DMS114 treated with DMSO at 0.1 percent for 48 hours (cell line): ENCODE measurements around the gene PRR23E.

Source experiments
- DNase-seq: peaks from one replicate; lab custom pipeline; 2025; ENCODE audit not compliant: unreplicated experiment; lab: John Stamatoyannopoulos, UW

Gene PRR23E

DNA sequence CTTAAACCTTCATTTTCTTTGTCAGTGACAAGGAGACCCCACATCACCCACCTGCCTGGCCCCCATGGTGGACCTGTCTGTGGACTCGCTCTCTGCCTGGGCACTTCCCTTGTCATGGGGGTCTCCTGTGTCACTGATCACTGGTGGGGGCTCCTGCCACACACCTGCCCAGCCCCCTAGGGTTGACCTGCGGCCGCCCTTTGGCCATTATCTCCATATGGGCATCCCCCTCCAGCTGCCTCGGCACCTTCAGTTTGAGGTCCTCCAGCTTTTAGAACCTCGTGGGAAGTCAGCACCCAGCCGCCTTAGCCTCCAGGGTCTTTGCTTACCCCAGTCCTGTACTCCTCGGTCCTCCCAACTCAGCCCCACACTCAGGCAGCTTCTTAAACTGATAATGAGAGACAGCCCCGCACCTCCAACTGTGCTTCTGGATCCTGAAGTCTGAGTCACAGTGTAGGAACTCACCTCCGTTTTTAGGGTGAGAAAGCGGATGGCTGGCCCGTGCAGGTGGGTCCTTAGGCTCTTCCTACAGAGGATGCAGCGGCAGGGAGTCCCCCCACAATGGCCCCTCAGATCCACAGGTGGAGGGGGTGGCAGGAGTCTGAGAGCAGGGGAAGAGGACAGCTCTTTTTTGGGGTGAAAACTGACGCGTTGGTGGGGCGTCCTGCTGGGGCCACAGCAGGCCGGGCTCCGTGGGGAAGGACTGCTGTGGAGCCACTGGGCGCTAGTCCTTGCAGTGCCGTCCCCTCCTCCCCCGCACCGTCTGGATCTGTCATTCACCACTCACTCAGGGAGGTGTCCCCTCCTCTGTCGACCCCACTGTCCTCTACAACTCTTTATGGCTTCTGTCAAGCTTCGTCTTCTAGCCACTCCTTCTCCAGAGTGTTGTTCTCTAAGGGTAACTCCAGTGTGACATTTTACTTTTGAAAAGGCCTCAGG lies 8.7 kb upstream of the PRR23E start:
- no peak for DNase-seq

DNA sequence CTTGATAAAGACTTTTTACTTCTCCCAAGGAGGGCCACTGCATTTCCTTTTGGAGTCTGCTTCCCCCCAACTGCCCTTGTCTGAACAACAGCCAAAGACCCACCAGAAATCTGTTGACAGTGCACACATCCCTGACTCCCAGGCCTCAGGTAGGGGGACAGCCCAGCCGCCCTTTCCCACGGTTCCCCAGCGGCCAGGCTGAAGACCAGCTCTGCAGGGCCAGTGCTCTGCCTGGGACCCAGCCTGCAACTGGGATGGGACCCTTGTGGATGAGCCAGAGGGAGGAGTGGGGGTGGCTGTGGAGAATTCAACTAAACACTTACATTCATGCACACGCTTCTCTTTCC lies 8.1 kb upstream of the PRR23E start:
- DNase-seq = no peak

DNA sequence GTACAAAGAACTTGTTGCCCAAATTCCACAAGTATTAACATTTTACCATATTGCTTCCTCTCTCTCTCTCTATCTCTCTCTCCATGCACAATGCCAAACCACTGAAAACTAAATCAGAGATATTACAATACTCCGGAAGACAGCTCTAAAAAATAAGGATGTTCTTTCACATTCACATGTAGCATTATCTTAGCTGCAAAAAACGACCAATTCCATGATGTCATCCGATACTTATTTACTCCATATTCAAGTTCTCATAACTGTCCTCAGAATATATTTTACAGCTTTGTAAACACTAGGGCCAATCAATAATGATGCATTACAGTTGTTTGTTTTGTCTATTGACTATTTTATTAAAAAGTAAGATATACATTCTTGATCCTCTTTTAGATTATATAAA lies 7.7 kb upstream of the PRR23E start:
- DNase-seq = no peak

DNA sequence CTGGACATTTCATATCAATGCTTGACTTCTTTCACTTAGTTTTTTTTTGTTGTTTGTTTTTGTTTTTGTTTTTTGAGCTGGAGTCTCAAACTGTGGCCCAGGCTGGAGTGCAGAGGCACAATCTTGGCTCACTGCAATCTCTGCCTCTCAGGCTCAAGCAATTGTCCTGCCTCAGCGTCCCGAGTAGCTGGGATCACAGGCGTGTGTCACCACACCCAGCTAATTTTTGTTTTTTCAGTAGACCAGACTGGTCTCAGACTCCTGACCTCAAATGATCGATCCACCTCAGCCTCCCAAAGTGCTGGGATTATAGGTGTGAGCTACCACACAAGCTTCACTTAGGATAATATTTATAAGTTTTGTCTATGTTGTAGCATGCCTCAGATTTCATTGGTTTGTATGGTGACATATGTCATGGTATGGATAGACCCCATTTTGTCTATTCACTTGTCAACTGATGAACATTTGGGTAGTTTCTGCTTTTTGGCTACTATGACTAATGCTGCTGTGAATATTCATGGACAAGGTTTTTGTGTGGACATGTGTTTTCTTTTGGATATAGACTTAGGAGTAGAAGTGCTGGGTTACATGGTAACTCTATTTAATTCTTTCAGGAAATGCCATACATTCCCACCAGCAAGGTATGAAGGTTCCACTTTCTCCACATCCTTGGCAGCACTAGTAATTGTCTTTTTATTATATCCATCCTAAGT lies 6.8 kb upstream of the PRR23E start:
- no peak for DNase-seq

DNA sequence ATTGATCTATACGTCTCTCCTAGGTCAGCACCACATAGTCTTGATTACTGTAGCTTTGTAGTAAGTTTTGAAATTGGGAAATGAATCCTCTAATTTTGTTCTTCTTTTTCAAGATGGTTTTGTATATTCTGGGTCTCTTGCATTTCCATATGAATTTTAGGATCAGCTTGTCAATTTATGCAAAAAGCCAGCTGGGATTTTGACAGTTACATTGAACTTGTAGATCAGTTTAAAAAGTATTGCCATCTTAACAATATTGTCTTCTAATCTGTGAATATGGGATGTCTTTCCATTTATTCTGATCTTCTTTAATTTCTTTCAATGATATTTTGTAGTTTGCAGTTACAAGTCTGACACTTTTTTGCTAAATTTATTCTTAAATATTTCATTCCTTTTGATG lies 5.6 kb upstream of the PRR23E start:
- DNase-seq = no peak

DNA sequence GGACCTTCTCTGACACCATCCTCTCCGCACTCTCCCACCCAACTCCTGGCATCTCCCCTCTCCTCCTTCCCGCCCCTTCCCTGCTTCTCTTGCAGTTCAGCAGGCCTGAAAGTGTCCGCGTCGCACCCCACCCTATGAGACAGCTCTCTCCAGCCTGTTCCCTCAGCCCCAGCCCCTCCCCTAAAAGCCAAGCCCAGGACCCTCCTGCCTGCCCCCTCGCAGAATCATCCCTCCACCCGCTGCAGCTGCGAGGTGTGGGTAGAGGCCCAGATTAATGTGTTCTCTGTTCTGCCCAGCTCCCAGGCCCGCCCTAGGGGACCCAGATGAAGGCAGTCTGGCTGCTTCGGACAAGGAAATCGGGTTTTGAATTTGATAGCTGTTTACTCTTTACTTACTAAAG lies 410 bp downstream of the PRR23E start:
- no peak for DNase-seq

DNA sequence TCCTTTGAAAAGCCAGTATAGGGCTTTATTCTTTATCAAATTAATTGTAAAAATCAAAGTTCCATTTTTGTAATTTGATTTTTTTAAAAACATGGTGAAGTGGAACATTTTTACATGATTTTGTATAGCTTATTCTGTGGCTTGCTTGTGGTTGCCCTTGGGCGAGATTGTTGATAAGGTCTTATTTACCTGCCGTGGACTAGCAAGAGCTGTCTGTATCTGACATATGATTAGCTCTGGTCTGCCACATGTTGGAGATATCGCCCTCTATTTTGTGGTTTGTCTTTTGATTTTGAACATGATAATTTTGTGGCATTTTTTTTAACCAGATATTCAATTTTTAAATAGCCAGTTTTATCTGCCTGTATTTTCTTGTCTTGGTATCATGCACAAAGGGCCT lies 844 bp downstream of the PRR23E start:
- no peak for DNase-seq

DNA sequence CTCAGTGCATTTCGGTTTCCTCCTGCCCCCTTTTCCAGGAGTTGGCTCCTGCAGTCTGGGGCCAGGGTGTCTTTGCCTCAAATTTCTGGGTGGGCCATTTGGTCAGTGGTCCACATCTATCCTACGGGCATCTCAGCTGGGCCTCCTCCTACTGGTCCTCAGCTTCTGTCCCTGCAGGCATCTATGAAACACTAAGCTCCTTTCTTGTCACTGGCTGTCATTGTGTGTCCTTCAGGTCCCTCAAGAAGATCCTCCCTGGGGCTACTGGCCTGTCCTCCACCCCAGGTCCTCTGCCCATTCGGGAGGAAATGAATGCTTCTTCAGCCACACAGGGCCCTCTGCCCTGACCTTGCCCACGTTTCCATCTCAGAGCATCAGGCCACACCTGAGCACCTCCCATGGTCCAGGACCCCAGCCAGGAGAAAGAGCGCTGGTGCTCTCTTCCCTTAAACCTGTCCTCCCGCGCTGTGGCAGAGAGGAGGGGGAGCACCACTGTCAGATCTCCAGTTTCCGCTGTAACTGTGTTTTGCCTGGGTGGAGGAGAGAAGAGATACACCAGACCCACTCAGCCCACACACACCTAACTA lies 1.8 kb downstream of the PRR23E start:
- DNase-seq = no peak

DNA sequence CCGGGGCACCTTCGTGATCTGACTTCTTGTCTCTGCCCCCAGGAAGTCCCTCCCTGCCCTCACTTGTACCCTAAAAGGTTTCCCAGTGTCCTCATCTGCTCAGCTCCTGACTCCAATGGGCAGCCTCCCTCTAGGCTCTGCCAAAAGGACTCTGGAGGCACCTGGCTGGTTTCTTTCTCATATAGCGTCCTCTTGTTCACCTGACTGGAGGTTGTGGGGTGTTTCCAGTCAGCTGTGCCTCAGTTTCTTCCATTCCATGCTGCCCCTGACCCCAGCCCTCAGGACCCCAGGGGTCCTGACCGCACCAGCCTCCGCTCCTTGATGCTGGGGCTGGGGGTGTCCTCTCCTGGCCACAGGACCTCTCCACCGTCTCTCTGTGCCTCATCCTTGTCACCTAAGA lies 2.5 kb downstream of the PRR23E start:
- no peak for DNase-seq

DNA sequence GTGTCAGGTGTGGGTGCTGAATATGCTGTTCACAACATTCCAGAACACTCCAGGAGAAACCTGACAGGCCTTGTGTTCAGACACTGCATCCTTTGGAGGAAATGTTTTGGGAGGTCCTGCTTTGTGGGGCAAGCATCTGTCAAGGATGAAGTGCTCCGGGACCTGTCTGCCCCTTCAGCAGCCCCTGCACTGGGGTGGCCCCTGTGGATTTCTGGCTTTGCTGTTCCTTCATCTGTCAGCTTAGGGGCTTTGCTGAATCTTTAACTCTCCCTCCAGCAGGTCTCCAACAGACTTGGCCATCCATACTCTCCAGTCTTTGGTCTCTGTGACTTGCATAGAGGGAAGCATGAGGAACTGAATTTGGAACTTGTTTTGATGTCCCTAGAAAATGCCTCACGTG lies 3.1 kb downstream of the PRR23E start:
- DNase-seq = no peak

DNA sequence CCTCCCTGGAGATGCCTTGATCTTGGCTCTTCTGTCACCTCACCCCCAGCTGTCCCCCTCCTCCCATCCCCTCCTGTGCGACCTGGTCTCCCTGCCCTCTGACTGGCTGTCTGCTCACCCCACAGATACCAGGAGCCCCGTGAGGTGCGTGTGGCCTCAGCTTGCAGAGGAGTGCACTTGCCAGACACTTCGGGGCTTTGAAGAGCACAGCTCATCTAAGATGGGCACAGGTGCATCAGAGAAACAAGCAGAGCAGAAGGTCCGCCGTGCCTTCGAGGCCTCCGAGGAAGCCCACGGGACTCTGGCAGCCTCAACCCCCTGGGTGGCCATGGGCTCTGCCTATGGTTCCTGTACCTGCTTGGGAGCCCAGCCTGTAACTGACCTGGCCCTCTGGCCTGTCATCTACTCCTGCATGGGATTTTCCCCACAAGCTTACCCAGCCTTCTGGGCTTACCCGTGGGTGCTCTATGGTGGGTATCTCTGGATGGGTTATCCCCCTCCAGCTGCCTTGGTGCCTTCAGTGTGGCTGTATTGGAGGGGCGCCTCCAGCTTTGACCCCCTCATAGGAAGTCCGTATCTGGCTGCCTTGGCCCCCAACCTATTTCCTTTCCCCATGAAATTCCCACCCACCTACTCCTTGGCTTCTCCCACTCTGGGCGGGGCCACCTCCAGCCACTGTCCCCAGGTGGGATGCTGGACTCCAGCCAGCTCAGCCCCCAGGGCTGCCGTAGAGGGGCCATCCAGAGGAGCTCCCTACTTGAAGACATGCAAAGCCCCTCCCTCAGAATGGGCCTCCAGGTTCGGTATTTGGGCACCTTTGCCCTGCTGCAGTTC lies 3.8 kb downstream of the PRR23E start:
- no peak for DNase-seq

DNA sequence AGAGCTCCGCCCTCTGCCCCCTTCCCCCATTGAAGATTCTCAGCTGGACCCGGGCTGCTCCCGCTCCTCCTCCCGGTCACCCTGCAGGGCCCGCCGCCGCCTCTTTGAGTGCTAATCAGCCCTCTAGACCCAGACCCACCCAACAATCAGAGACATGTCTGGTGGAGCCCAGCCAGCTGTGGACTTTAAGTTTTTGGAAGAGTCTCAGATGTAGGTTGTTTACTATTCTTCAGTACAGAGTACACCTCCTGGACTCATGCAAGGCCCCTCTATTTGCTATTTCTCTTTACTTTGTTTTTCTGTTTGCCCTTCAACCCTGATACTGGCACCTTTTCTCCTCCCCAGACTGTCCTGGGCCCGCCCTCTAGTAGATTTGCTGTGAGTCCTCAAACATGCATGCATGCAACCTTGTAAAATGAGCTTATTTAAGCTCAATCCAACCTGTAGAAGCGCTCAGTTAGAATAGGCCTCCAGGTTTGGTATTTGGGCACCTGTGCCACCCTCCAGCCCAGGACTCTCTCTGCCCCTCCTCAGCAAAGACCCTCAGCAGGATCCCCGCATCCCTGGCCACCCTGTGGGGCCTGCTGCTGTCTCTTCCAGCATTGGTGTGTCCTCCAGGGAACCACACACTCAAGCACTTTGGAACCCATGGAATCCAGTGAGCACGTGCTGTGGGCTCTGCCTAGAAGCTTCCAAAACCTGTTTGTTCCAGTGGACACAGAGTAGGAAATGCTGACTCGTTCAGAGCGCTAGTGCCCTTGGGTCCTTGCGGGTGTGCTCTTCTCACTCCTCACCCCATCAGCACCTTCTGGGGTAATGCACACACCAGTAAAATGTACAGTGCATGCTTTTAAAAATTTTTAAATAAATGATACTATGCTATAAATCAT lies 4.6 kb downstream of the PRR23E start:
- DNase-seq = no peak

DNA sequence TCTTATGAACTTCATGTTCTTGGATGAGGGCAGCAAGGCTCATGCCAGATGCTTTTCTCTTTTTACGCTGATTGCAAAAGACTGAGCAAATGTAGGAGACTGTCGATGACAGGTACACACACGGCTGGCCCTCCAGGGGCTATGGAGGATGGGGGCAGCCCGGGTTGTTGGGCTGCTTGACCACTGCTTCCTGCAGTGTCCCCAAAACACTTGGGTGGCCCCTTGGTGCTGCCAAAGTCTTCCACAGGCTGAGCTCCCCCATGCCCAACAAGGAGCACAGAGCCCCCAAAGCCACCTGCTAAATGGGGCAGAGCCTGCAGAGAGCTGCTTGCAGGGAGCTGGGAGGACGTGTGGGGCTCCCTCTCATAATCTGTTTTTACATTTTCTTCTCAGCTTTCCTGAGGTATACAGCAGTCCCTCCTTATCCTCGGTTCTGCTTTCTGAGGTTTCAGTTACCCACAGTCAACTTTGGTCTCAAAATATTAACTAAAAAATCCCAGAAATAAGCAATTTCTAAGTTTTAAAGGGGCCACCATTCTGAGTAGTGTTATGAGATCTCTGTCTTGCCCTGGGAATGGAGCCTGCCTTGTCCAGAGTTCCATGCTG lies 7.3 kb downstream of the PRR23E start:
- no peak for DNase-seq

DNA sequence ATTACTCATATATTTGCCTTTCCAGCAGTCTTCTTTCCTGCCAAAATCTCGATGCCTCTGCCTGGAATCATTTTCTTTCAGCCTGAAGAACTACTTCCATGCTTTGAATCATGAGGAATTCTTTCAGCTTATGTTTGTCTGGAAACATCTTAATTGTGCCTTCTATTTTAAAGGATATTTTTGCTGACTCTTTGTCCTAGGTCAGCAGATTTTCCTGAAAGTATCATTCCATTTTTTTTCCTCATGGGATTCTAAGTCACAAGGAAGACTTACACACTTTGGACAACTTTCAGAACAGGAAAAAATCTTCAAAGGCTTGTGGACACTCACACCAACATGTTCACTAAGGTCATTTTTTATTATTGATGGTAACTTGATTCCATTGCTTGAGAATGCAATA lies 10.1 kb downstream of the PRR23E start:
- DNase-seq = no peak

DNA sequence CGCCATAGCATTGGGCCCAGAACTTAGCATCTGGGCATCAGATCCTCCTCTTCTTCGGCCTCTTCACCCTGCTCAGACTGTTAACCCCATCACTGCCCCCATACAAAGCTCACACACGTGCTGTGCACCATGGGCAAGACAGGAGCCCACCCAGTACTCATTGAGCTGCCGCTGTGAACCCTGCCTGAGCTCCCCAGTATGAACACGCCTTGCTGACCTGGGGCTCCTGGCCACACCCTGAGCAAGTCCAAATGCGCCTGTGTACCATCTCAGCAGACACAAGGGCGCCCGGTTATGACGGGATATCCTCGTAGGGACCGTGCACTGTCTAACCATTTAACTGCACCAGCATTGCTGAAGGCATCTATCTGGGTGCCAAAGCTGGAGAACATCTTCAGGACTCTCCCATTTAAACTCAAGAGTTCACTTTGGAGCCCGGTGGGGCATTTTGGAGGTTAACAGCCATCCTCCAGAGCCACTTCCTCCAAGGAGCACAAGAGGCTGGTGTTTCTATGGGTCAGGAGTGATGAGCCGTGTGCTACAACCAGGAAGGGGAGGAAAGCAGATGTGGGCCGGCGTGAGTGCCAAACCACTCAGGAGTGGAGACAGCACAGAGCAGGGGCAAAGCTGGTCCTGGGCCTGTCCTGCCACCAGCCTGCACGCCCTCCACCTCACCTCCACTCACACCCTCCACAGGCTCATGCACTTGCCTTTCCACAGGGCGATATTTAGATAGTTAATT lies 12.1 kb downstream of the PRR23E start:
- no peak for DNase-seq

DNA sequence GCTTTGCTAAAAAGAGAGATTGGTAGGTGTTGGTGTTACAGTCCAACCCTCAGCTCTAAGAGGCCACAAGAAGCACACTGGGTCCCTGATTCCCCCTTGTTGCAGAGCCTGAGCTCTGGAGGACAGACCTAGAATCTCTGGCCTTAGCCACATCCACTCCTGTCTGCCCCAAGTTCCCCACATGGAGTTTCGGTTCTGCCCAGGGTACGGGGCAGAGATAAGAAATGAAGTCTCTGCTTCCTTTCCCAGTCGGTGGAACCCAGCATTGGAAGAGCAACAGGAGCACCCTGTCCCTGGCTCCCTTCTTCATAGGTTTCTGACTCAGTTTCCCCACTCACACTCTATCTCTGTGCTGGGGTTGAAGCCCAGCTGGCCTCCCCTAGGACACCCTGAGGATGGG lies 13.2 kb downstream of the PRR23E start:
- no peak for DNase-seq

DNA sequence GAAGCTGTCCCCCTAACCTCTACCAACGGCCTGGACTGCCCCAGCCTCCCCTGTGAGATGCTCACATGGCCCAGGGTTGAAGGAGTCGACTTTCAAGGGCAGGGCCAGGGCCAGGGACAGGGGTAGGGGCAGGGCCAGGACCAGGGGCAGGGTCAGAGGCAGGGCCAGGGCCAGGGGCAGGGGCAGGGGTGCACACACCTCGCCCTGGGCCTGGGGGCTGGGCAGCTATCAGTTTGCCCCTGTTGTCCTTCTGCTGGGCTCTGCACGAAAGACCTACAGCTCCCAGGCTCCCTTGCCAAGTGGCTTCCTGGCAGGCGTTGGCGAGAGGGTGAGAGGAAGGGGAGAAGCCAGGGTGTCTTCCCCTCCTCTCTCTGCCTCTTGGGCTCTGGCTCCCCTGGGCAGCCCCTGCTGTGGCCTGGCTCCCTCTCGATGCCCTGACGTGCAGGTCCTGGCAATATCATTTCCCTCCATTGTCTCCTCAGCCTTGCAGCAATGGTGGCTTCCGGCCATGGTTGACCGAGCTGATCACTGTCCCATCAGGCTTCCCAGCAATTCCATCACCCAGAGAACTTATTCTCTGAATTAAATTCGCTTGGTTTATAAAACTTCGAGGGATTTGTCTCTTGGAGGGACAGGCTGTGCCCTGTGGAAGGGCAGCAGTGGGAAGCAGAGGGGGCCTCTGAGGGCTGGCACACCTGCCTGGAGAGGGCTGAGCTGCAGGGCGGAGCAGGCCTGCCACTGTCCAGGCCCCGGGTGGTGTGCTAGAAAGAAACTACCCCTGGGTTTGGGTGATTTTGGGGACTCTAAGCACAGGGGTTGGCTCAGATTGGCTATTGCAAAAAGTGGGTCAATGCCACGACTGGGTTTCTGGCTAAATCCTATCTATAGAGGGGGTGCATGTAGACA lies 13.9 kb downstream of the PRR23E start:
- no peak for DNase-seq
